T-helper 22 cell (primary cell): Measurements from ENCODE around the gene NDUFAF8.

Source experiments
- DNase-seq: peaks from one replicate; pipeline ENCODE4 v3.0.0-alpha.2; 2020; ENCODE audit warnings: low read depth

The NDUFAF8 gene

GRCh38 chr17:81253358-81254131 is 14.4 kb downstream of the NDUFAF8 start:
- DNase-seq, result no peak

GRCh38 chr17:81254955-81255717 is 16.0 kb downstream of the NDUFAF8 start:
- no peak for DNase-seq

GRCh38 chr17:81256616-81257015 is 17.5 kb downstream of the NDUFAF8 start:
- no peak for DNase-seq

- DNase-seq, result no peak
Measured at GRCh38 chr17:81257533-81257932, 18.4 kb downstream of the NDUFAF8 start.

- DNase-seq, result no peak
Measured at GRCh38 chr17:81258292-81258691, 19.2 kb downstream of the NDUFAF8 start.

- no peak for DNase-seq
Measured at GRCh38 chr17:81259058-81259605, 20.0 kb downstream of the NDUFAF8 start.

GRCh38 chr17:81260171-81260570 is 21.1 kb downstream of the NDUFAF8 start:
- no peak for DNase-seq

- DNase-seq, result no peak
Measured at GRCh38 chr17:81260641-81261040, 21.5 kb downstream of the NDUFAF8 start.

- DNase-seq, result no peak
Measured at GRCh38 chr17:81261096-81261495, 22.0 kb downstream of the NDUFAF8 start.

- no peak for DNase-seq
Measured at GRCh38 chr17:81261582-81262336, 22.6 kb downstream of the NDUFAF8 start.

GRCh38 chr17:81263371-81264181 is 24.5 kb downstream of the NDUFAF8 start:
- DNase-seq, result no peak

- DNase-seq, result no peak
Measured at GRCh38 chr17:81264640-81265039, 25.5 kb downstream of the NDUFAF8 start.

- DNase-seq, result no peak
Measured at GRCh38 chr17:81265576-81265975, 26.5 kb downstream of the NDUFAF8 start.

GRCh38 chr17:81267390-81268067 is 28.4 kb downstream of the NDUFAF8 start:
- DNase-seq, result no peak

GRCh38 chr17:81270279-81270678 is 31.2 kb downstream of the NDUFAF8 start:
- DNase-seq, result no peak

- DNase-seq, result no peak
Measured at GRCh38 chr17:81271226-81271625, 32.1 kb downstream of the NDUFAF8 start.

- DNase-seq, result no peak
Measured at GRCh38 chr17:81272616-81273015, 33.5 kb downstream of the NDUFAF8 start.

GRCh38 chr17:81273698-81274470 is 34.8 kb downstream of the NDUFAF8 start:
- no peak for DNase-seq

- DNase-seq, result no peak
Measured at GRCh38 chr17:81274471-81274855, 35.3 kb downstream of the NDUFAF8 start.

- no peak for DNase-seq
Measured at GRCh38 chr17:81276781-81277180, 37.7 kb downstream of the NDUFAF8 start.
